Skin epidermis (tissue), 12 donors: ENCODE measurements around the gene CAPN2.
"Not testable (repeated sequence)": the region's sequence is repeated elsewhere in the genome, so short reads cannot be mapped to it uniquely, and the experiment has no call there.

ENCODE experiments used
- H3K27ac ChIP-seq, 21 experiments: fragments of 200-600 bp; sonication (generic) in 11 of 21; one replicate each; pipeline ENCODE4 v1.5.0; 2020; ENCODE audit warnings: mild to moderate bottlenecking in 3 of 21, inconsistent platforms in 2 of 21, moderate library complexity in 2 of 21
- H3K4me3 ChIP-seq, 7 experiments: fragments of 200-600 bp; sonication (generic) in 2 of 7; one replicate each; pipeline ENCODE4 v1.5.0; 2020; ENCODE audit warnings: inconsistent platforms in 2 of 7, mild to moderate bottlenecking in 2 of 7, moderate library complexity in 1 of 7

CAPN2 gene

GRCh38 chr1:223811634-223812101 lies 99.3 kb downstream of the CAPN2 start:
- Histone ChIP-seq H3K4me3 (no peak overlapping the region), H3K27ac (no peak overlapping the region)

DNA sequence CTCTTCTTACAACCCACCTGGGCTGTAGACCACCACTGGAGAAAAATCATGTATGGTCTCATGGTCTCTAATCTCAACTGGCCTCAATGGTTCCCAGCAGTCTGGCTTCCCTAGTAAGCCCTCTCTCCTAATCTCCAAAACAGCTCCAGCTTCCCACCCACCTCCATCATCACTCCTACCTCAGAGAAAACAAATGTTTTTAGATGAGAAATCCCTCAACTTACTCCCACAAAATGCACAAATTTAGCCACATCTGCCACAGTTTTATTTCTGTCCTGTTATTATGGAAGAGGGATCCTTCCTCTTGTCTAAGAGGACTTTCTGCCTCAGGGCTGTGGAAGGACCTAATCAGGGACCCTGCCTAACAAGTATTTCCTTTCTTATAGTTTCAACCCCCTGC lies 101.3 kb downstream of the CAPN2 start:
- Histone ChIP-seq H3K27ac (peak overlapping the region in 1 of 21 experiments; percentile 17), H3K4me3 (no peak overlapping the region)

- Histone ChIP-seq H3K27ac (no peak overlapping the region), H3K4me3 (no peak overlapping the region)
These were observed 102.9 kb downstream of the CAPN2 start for GRCh38 chr1:223815020-223815853.

DNA sequence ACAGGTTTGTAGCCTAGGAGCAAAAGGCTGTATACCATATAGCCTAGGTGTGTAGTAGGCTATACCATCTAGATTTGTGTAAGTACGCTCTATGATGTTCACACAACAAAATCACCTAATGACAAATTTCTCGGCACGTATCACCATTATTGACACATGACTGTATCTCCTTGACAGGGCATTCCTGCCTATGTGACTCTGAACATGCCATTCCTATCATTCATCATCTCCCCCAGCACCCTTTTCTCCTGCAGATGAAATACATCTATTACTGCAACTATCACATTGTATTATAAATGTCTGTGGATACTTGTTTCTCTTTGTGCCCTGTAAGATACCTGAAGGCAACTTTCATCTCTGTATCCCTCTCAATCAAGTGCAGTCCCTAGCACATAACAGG lies 103.5 kb downstream of the CAPN2 start:
- H3K27ac ChIP-seq: no peak overlapping the region
- H3K4me3 ChIP-seq: no peak overlapping the region

GRCh38 chr1:223817265-223817664 lies 104.9 kb downstream of the CAPN2 start:
- not testable (repeated sequence) for H3K4me3 ChIP-seq, H3K27ac ChIP-seq

DNA sequence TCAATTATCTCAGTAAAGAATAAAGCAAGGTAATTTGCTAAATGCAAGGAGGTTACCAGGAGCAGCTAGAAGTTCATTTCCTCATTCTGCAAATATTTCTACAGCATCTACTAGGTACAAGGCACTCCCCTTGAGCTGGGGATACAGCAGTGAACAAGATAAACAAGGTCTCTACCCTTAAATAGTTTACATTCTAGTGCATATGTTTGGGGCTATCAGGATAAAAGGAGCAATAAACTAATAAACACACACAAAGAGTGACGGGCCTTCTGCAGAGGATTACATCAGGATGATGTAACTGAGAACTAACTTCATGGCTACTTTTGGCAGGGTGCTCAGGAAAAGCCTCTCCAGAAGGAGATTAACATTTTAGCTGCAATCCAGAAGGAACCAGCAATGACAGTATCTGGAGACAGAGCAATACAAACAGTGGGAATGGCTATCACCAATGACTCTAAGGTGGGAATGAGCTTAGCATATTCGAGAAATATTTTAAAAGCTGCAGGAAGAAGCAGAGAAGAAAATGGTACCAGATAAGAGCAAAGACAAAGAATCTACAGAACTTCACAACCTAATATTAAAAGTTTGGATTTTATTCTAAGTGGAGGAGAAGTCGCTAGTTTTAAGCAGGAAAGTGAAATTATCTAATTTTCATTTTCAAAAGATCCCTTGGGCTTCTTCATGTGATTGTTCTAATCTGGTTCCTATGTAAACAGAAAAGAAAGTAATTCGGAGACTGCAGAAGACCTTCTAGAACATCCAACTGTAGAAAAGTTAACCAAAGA lies 107.6 kb downstream of the CAPN2 start:
- H3K27ac ChIP-seq: peak overlapping the region in 6 of 21 experiments; percentile 14 to 70 (median 36)
- H3K4me3 ChIP-seq: no peak overlapping the region

DNA sequence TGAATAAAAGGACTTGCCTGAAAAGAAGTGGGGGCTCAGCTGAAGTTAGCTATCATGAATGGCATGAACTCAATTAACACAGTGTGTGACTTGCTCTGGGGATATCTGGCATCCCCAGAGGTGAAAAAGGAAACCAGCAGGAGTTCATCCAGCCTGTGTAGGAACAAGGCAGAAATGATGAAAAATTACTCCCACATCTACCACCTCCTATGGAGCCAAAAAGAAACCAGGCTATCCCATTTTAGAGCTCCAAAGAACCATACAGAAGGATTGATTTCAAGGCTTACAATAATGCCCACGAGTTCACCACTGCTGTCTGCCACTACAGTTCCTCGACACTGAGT lies 108.1 kb downstream of the CAPN2 start:
- H3K27ac ChIP-seq: peak overlapping the region in 10 of 21 experiments; percentile 14 to 70 (median 33)

GRCh38 chr1:223820971-223821370 lies 108.6 kb downstream of the CAPN2 start:
- peak overlapping the region in 10 of 21 experiments; percentile 4 to 70 (median 26) for H3K27ac ChIP-seq
- no peak overlapping the region for H3K4me3 ChIP-seq

More for the DNA sequence above, 108.1 kb downstream of the CAPN2 start:
- H3K4me3 ChIP-seq: no peak overlapping the region

DNA sequence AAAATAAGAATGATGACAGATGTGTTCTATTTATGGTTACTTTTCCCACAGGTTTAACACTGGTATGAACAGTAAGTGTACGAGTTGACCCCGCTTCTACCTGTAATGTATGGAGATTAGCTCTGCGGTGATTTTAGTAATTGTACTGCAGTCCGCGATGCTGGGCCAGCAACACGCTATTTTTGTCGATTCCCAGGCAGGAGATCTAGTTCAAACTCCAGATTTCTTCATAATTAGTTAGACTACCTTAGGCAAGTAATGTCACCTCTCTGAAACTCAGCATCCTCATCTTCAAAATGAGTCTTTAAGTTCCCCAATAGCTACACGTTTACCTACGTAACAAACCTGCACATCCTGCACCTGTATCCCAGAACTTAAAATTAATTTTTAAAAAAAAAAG lies 111.9 kb downstream of the CAPN2 start:
- Histone ChIP-seq H3K27ac (no peak overlapping the region), H3K4me3 (no peak overlapping the region)

- no peak overlapping the region for H3K4me3 ChIP-seq
- no peak overlapping the region for H3K27ac ChIP-seq
These were observed 112.4 kb downstream of the CAPN2 start for GRCh38 chr1:223824712-223825111.
